COLO668 (cell line): ENCODE results near the gene GPR142.

ENCODE experiments used
- DNase-seq: peaks from one replicate; lab custom pipeline; 2025; ENCODE audit not compliant: unreplicated experiment; lab: John Stamatoyannopoulos, UW

GPR142 gene

DNA sequence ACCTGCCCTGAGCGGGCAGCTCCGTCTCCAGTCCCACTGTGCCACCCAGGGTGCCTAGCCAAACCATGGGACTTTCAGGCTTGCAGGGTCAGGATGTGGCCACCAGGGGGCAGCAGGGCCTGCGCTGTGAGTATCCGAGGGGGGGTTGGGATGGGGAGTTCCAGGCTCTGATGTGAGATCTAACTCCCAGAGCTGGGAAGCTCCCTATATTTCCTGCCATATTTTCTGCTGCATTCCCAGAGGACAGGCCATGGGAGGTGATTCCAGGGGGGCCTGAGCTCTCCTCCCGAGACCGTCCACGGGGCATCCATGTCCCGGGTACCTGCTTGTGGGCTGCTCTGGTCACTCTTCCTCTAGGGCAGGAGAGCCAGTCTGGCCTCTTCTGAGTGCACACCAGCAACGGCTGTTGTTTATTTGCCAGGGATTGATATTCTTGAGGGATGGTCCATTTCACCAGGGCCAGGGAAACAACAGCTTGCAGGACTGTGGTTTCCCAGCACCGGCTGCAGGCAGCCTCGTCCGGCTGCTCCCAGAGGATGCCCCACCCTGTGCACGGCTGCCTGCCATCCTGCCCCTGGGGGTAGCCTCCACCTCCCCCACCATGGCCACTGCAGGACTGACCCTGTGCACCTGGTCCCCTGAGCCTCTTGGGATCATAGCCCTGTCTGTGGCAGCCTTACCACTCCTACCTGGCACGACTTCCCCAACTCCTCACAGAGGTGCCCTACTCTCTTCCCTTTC, 1.2 kb downstream of the GPR142 start:
- DNase-seq, result peak; percentile 66

DNA sequence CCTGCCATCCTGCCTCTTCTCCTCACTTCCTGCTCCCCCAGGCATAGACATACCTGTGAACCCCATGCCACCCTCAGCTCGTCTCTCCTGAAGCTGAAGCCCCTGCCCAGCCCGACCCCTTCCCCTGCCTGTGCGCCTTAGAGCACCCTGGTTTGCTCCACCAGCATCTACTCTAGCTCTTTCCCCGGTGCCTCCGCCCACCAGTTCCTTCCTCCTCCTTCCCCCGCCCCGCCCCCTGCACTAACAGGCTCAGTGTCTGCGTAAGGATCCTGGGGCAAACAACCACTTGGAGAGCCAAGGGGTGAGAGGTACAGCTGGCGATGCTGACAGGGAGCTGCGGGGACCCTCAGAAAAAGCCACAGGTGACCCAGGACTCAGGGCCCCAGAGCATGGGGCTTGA, 1.9 kb downstream of the GPR142 start:
- DNase-seq, result peak; percentile 3

DNA sequence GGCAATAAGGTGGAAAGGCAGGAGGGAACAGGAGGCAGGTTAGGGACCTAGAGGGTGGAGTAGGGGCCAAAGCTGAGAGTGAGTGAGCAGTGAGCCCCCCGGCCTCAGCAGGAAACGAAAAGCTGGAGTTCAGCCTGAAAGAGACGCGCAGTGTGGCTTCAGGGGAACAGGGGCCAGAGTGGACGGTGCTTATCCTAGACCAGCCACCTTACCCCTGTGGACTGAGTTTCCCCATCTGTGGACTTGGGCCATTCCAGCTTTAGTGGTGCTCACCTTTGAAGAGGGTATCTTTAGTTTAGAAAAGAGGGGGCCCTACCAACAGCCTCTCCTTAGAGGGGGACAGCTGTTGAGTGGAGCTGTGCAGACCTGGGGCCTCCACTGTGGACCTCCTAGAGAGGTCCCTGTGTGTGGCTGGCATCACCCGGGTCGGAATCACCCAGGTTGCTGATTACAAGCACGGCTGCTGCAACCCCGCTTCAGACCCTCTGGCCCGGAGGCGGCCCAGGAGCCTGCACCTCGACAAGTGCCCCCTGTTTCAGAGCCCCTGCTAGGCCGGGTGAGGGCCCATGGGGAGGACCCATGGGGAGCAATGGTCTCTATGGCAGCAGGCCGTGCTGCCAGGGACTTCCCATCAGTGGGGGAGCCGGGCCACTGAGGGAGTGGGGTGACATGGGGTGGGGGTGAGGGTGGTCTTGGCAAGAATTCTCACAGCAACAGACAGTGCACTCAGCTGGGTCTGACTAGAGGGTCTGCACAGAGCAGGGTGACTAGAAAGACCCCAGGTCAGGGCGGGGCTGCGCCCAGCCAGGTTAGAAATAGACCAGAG, 2.6 kb downstream of the GPR142 start:
- DNase-seq, result no peak

DNA sequence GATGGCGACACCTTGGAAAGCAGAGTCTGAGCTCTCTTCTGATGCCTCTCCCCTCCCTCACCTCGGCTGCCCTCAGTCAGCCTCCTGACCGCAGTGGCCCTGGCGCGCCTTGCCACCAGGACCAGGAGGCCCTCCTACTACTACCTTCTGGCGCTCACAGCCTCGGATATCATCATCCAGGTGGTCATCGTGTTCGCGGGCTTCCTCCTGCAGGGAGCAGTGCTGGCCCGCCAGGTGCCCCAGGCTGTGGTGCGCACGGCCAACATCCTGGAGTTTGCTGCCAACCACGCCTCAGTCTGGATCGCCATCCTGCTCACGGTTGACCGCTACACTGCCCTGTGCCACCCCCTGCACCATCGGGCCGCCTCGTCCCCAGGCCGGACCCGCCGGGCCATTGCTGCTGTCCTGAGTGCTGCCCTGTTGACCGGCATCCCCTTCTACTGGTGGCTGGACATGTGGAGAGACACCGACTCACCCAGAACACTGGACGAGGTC, 4.4 kb downstream of the GPR142 start:
- no peak for DNase-seq

DNA sequence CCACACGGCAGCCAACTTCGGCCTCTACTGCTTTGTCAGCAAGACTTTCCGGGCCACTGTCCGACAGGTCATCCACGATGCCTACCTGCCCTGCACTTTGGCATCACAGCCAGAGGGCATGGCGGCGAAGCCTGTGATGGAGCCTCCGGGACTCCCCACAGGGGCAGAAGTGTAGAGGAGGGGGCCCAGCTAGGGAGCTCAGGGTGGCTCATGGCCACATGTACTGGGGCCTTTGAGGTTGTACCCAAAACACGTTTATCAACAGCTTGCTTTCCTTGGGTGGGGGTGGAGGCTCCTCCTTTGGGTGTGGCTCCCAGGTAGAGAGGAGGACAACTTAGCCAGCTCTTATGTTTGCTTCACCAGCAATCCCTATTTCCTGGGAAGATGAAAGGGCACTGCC, 5.1 kb downstream of the GPR142 start:
- DNase-seq, result no peak

DNA sequence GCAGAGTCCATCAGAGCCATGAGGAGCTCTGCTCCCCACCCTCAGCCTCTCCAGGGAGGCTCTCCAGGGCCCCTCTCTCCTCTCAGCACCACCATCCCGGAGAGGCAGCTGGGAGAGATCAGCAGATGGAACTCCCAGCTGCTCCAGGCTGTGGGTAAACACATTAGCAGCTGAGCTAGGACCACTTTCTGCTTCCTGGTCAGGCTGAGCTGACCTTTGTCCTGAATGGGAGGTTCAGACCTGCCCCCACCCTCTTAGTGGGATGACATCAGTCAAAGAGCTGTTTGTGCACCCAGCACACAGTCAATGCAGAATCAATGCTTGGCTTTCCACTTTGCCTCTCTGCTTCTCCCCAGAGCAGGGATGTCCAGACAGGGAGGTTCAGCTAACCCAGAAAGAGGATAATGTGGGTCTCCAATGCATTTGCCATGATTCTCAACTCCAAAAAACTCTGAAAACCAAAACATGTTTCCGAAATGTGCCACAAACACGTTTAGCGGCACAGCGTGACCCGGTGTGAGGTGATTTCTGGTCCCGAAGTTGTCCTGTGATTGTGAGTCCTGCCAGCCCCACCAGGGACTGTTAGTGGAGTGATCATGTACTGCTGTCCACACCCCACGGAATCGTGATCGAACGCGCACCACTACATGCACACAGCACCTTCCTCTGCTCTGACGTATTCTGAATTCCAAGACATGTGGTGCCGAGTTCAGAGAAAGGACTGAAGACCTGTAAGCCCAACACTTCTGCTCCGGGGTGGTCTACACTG, 6.7 kb downstream of the GPR142 start:
- peak; percentile 86 for DNase-seq

DNA sequence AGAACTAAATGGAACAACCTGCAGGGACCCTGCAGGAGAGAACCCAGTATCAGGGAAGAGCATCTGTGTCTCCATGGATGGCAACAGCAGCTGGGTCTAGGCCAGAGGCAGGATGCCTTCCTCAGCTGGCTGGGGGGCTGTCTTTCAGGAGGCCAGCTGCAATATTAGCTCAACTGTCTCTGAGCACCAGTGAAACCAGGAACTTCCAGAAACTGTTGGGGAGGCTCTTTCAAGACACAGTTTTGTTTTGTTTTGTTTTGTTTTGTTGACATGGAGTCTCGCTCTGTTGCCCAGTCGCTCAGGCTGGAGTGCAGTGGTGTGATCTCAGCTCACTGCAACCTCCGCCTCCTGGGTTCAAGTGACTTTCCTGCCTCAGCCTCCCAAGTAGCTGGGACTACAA, 7.6 kb downstream of the GPR142 start:
- DNase-seq, result peak; percentile 29

DNA sequence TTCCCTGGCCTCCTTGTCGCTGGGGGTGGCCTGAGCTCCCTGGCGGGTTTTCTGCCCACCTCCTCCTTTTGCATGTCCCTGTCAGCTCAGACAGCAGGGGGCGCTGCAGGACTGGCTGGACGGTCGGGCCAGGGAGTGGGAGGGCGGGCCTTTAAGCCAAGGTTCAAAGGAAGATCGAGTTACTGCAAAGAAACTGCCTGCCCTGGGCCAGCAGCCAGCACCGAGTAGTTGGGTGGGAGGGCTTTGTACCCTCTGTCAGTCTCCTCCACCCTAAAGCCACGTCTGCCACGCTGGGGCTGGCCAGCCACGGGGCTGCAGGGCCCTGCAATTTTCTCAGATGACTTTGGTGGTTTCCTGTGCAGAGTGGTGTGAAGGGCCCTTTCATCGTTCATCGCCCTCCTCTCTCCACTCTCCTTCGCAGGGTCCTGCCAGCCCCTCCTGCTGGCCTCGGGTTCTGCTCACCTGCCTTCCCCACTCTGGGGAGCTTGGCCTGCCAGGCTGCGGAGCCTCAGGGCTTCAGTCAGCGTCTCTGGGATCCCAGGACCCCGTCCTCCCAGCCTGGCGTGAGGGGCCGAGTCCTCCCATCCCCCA, 12.3 kb downstream of the GPR142 start:
- peak; percentile 80 for DNase-seq

DNA sequence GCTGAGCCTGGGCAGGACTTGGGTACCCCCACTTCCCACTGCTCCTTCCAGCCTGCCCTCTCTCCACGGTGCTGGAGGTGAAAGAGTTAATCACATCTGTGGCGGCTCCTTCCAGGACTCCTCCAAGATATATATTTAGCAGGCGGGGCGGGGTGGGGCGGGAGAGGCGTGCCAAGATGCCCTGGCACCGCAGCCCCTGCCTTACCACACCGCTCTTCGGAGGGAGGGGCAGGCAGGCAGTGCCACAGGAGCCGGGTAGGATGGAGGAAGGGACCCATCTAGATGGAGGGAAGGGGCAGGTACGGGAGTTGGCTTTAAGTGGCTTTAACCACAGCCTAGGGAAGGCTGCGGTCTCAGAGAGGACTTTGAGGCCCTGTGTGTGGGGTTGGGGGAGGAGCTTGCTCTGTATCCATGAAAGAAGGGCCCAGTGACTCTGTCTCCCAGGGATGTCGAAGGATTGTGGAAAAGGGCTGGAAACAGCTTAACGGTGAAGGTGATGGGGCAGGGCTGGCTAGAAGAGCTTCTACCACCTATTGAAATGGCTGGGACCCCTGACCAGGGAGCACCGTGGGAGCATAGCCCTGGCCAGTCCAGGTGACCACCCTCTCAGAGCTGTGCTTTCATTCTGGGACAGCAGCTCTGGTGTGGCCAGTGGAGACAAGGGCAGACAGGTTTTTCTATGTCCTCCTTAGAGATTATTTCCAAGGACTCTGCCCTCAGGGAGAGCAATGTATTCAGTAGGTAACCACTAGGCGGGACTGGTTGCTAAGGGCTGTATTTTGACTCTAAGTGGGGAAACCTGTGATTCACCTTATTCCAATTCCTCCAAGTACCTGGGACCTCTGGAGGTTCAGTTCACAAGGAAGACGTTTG, 13.0 kb downstream of the GPR142 start:
- no peak for DNase-seq

DNA sequence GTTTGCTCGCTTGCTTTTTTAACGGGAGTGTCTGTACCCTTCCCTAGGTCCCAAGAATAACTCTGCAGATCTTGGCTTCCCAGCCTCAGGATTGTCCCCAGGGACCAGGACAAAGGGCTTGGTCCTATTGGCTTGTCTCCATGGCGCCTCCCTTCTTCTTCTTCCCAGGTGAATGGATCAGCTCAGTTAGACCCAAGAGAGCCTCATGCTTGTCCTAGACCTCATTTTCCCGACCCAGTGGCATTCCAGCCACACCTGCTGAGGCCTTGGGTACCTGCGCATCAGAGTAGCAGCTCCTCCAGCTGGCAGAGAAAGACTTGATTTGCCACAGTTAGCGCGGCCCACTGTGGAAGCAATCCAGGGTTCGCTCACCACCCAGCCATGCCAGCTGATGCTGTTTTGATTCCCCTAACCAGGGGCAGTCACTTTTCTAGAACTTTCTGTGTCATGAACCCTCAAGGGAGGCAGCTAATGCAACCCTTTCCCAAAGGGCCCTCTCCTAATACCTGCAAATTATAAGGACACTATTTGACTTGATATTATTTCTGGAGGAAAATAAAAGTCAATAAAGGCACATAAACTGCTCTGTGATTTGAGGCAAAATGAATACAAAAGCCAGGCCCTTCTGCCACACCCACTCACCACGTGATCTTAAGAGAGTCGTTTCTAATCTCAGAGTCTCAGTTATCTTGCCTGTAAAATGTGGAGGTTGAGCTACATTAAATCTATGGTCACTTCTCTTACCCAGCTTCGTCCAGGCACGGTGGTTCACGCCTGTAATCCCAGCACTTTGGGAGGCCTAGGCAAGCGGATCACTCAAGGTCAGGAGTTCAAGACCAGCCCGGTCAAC, 13.9 kb downstream of the GPR142 start:
- no peak for DNase-seq

DNA sequence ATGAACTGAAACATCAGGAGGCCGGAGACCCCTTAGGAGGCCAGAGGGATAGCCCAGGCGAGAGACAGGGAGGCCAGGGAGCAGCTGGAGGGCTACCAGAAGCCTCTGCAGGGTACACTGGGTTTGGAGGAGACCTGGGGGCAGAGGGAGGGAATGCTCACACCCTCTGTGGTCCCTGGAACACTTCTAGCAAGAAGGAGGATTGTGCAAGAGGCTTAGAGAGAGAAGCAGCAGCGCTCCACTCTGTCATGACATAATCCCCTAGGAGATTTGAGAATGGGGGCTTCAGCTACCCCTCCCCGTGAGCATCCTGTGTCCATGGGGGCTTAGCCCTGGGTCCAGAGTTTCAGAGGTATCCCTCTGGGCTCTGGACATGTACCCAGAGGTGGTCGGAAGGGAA, 15.8 kb downstream of the GPR142 start:
- no peak for DNase-seq

DNA sequence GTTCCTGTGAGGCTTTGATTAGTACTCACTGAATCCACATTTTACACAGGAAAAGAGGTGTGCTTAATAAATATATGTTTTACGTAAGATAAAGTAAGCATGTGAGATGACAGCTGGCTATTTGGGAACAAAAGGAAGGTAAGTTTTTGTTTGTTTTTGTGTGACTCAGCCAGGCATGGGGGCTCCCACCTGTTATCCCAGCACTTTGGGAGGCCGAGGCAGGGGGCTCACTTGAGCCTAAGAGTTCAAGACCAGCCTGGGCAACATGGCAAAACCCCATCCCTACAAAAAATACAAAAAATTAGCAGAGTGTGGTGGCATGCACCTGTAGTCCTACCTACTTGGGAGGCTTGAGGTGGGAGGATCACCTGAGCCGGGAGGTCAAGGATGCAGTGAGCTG, 17.9 kb downstream of the GPR142 start:
- DNase-seq, result no peak

DNA sequence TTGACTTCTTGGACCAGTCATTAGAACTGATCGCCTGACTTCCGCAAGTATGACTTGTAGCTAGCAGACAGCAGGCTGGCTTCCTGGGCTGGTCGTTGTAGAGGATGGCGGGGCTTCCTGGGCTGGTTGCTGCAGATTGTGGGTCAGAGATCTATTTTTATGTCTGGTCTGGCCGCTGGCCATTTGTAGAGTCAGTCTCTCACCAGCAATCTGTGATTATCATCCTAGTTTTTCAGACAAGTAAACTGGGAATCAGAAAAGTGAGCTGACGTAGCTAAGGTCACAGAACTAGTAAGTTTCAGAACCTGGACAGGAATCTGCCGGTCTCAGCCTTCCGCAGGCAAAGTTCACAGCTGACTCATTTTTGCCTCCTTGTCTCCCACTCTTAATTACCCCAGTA, 19.1 kb downstream of the GPR142 start:
- no peak for DNase-seq

DNA sequence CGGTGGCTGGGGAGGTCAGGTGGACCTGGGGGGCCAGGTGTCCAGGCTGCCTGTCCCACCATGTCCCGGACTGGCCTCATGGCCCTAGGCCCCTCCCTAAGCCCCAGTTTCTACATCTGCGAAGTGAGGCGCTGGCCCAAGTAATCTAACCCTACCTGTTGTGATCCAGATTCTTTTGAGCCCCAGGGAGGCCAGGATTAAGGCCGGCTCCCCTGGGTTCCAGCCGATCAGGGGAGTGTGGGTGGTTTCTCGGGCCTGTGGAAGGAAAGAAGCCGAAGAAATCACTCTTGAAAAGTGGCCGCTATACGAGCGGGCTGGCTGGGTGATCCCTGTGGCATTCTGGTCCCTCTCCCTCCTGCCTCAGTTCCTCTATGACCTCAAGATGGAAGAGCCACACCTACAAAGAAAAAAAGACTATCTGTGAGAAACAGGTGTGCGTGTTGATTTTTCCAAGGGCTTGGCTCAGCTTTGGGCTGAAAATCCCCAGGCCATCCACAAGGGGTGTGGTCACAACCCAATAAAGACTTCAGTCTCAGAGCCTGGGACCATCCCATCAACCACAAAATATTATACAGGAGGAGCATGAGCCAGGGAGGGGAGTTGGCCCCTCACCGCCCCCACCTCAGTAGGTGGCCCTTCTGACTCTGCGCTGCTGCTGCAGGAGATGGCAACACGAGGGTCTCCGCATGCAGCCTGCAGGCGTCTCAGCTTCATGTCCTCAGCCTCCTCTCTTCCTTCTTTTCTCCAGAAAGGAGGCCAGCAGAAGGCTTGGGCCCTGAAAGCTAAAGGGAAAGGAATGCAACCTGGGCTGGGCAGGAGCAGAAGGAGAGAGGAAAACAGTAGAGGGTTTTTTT, 20.3 kb downstream of the GPR142 start:
- no peak for DNase-seq

DNA sequence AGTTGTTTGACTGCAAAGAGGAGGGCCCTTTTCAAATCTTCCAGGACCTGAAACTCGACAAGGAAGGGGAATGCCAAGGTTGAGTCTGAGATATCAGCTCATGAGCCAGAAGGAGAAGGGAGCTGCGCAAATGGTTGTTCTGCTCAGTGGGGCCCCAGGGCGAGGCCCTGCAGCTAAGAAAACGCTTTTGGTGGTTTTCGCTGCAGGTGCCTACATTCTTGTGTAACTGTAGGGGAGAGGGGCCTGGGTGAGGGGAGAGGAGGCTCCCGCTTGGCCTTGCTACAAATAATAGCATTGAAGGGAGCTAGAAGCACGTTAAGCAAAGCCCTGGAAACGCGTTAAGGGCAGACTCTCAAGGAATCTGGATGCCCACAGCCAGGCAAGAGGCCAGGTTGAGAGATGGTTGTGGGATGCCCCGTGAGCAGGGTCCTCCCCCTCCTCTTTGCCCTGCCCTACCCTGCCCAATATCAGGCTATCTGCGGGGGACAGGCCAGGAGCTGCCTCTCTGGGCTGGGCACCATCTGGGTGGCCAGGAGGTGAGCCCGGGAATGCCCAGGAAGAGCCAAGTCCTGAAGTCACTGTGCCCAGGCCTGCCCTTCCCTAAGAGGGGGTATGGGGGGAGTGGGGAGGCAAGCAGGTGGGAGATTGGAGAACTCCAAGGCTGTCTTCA, 21.9 kb downstream of the GPR142 start:
- no peak for DNase-seq

DNA sequence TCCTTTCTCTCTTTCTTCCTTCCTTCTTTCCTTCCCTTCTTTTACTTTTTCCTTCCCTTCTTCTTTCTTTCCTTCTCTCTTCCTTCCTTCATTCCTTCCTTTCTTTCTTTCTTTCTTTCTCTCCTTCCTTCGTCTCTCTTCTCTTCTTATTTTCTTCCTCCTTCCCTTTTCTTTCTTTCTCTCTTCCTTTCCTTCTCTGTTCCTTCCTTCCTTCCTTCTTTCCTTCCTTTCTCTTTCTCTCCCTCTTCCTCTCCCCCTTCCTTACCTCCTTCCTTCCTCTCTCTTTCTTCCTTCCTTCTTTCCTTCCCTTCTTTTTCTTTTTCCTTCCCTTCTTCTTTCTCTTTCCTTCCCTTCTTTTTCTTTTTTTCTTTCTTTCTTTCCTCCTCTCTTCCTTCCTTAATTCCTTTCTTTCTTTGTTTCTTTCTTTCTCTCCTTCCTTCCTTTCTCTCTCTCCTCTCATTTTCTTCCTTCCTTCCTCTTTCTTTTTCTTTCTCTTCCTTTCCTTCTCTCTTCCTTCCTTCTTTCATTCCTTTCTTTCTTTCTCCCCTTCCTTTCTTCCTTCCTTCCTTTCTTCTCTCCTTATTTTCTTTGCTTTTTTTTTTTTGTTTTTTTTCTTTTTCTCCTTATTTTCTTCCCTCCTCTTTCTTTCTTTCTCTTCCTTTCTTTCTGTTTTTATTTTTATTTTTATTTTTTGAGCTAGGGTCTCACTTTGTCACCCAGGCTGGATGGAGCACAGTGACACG, 22.8 kb downstream of the GPR142 start:
- no peak for DNase-seq
